DND-41 (cell line): ENCODE data around the gene FKBP2.

Source experiments
- ATAC-seq: fragments of 200-7000 bp; cut with Tn5 transposase; 3 replicates; pipeline ENCODE4 v1.9.1; 2021; ENCODE audit warnings: low read depth; ENCODE audit not compliant: insufficient read depth
- DNase-seq: peaks from one replicate; pipeline ENCODE4 v3.0.0-alpha.2; 2020
- H2AFZ ChIP-seq: 2 replicates; pipeline ENCODE4 v1.6.0; 2012; ENCODE audit warnings: low read depth, low read length
- H3K27ac ChIP-seq: 2 replicates; pipeline ENCODE4 v1.5.1; 2012; ENCODE audit warnings: low read length, inconsistent platforms
- H3K27me3 ChIP-seq: fragments of 200-600 bp; sonication (generic); 2 replicates; pipeline ENCODE4 v1.6.0; 2012; ENCODE audit warnings: low read length, mild to moderate bottlenecking, inconsistent platforms; ENCODE audit not compliant: insufficient read depth, poor library complexity
- H3K36me3 ChIP-seq: 2 replicates; pipeline ENCODE4 v1.5.1; 2012; ENCODE audit warnings: low read length, inconsistent platforms; ENCODE audit not compliant: insufficient read depth
- H3K4me1 ChIP-seq: 2 replicates; pipeline ENCODE4 v1.5.1; 2012; ENCODE audit warnings: mild to moderate bottlenecking, low read length; ENCODE audit not compliant: insufficient read depth
- H3K4me2 ChIP-seq: 2 replicates; pipeline ENCODE4 v1.6.0; 2012; ENCODE audit warnings: mild to moderate bottlenecking, moderate library complexity, low read length, inconsistent platforms; ENCODE audit not compliant: insufficient read depth
- H3K4me3 ChIP-seq, 2 experiments: fragments of 200-600 bp in 1 of 2; shearing (Covaris generic) in 1 of 2; 2 replicates each; pipeline ENCODE4 v1.5.1; 2012 to 2016; ENCODE audit warnings: inconsistent platforms in 2 of 2, low read length in 2 of 2, mild to moderate bottlenecking in 2 of 2, low read depth in 1 of 2, moderate library complexity in 1 of 2
- H3K79me2 ChIP-seq: 2 replicates; pipeline ENCODE4 v1.6.0; 2012; ENCODE audit warnings: low read length, inconsistent platforms; ENCODE audit not compliant: insufficient read depth
- H3K9ac ChIP-seq: 2 replicates; pipeline ENCODE4 v1.6.0; 2012; ENCODE audit warnings: low read depth, mild to moderate bottlenecking, inconsistent platforms, low read length, moderate library complexity
- H3K9me3 ChIP-seq: 2 replicates; pipeline ENCODE4 v1.5.1; 2012; ENCODE audit warnings: low read length, moderate library complexity, mild to moderate bottlenecking, inconsistent platforms; ENCODE audit not compliant: insufficient read depth, severe bottlenecking
- H4K20me1 ChIP-seq: 2 replicates; pipeline ENCODE4 v1.6.0; 2012; ENCODE audit warnings: low read length; ENCODE audit not compliant: insufficient read depth
- CTCF ChIP-seq: IDR thresholded peaks from 2 replicates; pipeline ENCODE4 v1.5.1; 2012; ENCODE audit warnings: borderline replicate concordance, low read length, moderate library complexity, mild to moderate bottlenecking; ENCODE audit not compliant: poor library complexity, severe bottlenecking; ENCODE audit errors: extremely low read depth
- EZH2 ChIP-seq: IDR thresholded peaks from 3 replicates; pipeline ENCODE4 v1.6.1; 2012; ENCODE audit warnings: borderline replicate concordance, low read depth, mild to moderate bottlenecking, moderate library complexity, low read length, inconsistent platforms; ENCODE audit not compliant: severe bottlenecking

Gene FKBP2

GRCh38 chr11:64209563-64209843, 31.4 kb upstream of the FKBP2 start:
- Histone ChIP-seq H3K36me3 (peaks cover 70% of the 10 kb centered on the region), H3K27ac (no peak overlapping the region), H3K4me1 (peaks cover 41% of the 10 kb centered on the region), H3K27me3 (no peaks in the 10 kb centered on the region), H3K9me3 (no peaks in the 10 kb centered on the region), H3K4me3 (no peak overlapping the region), H3K79me2 (peaks cover 17% of the 10 kb centered on the region), H2AFZ (no peak overlapping the region), H4K20me1 (peaks cover 13% of the 10 kb centered on the region), H3K4me2 (no peak overlapping the region), H3K9ac (no peak overlapping the region)
- no peak for TF ChIP-seq EZH2
- TF ChIP-seq CTCF: no peak
- ATAC-seq (no peak), DNase-seq (no peak)

GRCh38 chr11:64210301-64211020, 30.4 kb upstream of the FKBP2 start:
- no peaks in the 10 kb centered on the region for H3K9me3 ChIP-seq
- no peak overlapping the region for H3K27ac ChIP-seq
- TF ChIP-seq EZH2 (no peak), CTCF (no peak)
- DNase-seq (no peak), ATAC-seq (no peak)
- no peak overlapping the region for H3K9ac ChIP-seq
- no peak overlapping the region for H3K4me3 ChIP-seq
- no peaks in the 10 kb centered on the region for H3K27me3 ChIP-seq
- peaks cover 68% of the 10 kb centered on the region for H3K36me3 ChIP-seq
- no peak overlapping the region for H3K4me2 ChIP-seq
- no peak overlapping the region for H2AFZ ChIP-seq
- peaks cover 17% of the 10 kb centered on the region for H3K79me2 ChIP-seq
- H4K20me1 ChIP-seq: peaks cover 10% of the 10 kb centered on the region; the same call in 1 of the 2 replicates
- peaks cover 34% of the 10 kb centered on the region for H3K4me1 ChIP-seq

- peaks cover 62% of the 10 kb centered on the region for H3K36me3 ChIP-seq
- no peaks in the 10 kb centered on the region for H3K27me3 ChIP-seq
- H3K4me2 ChIP-seq: no peak overlapping the region
- TF ChIP-seq EZH2 (no peak), CTCF (no peak)
- no peaks in the 10 kb centered on the region for H3K9me3 ChIP-seq
- no peak for DNase-seq
- H3K79me2 ChIP-seq: peaks cover 17% of the 10 kb centered on the region
- peaks cover 26% of the 10 kb centered on the region for H3K4me1 ChIP-seq
- H3K4me3 ChIP-seq: no peak overlapping the region
- no peak overlapping the region for H2AFZ ChIP-seq
- no peak for ATAC-seq
- no peak overlapping the region for H3K9ac ChIP-seq
- no peak overlapping the region for H3K27ac ChIP-seq
- H4K20me1 ChIP-seq: peaks cover 10% of the 10 kb centered on the region; the same call in 1 of the 2 replicates
Observed at GRCh38 chr11:64211181-64211872, 29.6 kb upstream of the FKBP2 start.
